Left lung (tissue), 10 donors: ENCODE data around the gene CCDC182. TPM values are rescaled to one million over a fixed set of nuclear protein-coding genes. Genes with fewer than 3 reads are reported as not detected.
A peak's percentile ranks its signal among the peaks of the same experiment; 100 is the strongest.

ENCODE experiments used
- ATAC-seq: fragments of 200-7000 bp; cut with Tn5 transposase; one replicate; pipeline ENCODE4 v1.9.1; 2020; ENCODE audit warnings: moderate library complexity
- DNase-seq, 4 donors: peaks; one replicate each; pipeline ENCODE4 v3.0.0-alpha.2; 2013 to 2020
- H3K27ac ChIP-seq, 2 donors: fragments of 200-600 bp; sonication (generic) in 1 of 2; one replicate each; pipeline versions ENCODE4 v1.5.0 to v1.8.0; 2020 to 2021
- H3K27me3 ChIP-seq, 2 donors: fragments of 200-600 bp; sonication (generic) in 1 of 2; one replicate each; pipeline versions ENCODE4 v1.5.0 to v1.8.0; 2020 to 2021
- H3K36me3 ChIP-seq, 2 donors: fragments of 200-600 bp; sonication (generic) in 1 of 2; one replicate each; pipeline versions ENCODE4 v1.5.0 to v1.8.0; 2020 to 2021
- H3K4me1 ChIP-seq, 2 donors: fragments of 200-600 bp; one replicate each; pipeline ENCODE4 v1.8.0; 2021
- H3K4me3 ChIP-seq, 2 donors: fragments of 200-600 bp; sonication (generic) in 1 of 2; one replicate each; pipeline versions ENCODE4 v1.5.0 to v1.8.0; 2020 to 2021; ENCODE audit warnings: mild to moderate bottlenecking in 1 of 2
- H3K9me3 ChIP-seq, 2 donors: fragments of 200-600 bp; sonication (generic) in 1 of 2; one replicate each; pipeline versions ENCODE4 v1.5.0 to v1.8.0; 2020 to 2021
- intact Hi-C, 2 donors: fragments of 100-400 bp; cut with DNase I; formaldehyde crosslinking; loops; one replicate each; pipeline versions ENCODE4 v1.11.2 to v1.14.2; 2022
- polyA plus RNA-seq, 6 donors: library from polyadenylated mRNA; unstranded; fragments of 120-200 nt; gene quantifications; one replicate each; pipeline ENCODE4 v1.2.1, GENCODE V29; 2013; ENCODE audit not compliant: insufficient read length in 6 of 6
- total RNA-seq, 2 donors: library from RNA; stranded (reverse); fragmentation: NEBNext Ultra II Directional; extraction: Animal tissue kit (Norgen Biotek cat#: 25700); gene quantifications; one replicate each; pipeline ENCODE4 v1.2.1, GENCODE V29; 2021
- TF ChIP-seq, protein P1 (sequence below), 2 donors: fragments of 200-600 bp; sonication (generic) in 1 of 2; IDR thresholded peaks; one replicate each; pipeline versions ENCODE4 v1.5.0 to v1.8.0; 2021; ENCODE audit warnings: antibody characterized with exemption in 2 of 2
- donor health status: DM: no; HTN: yes; CAD: no.
- donor health status: DM: no; HTN: no; CAD: no.

The CCDC182 gene
- total and polyA plus RNA-seq, 8 donors = 0.15 TPM; not detected in 7

- H3K27me3 ChIP-seq = no peaks in the 10 kb centered on the region
- ATAC-seq = no peak
- H3K36me3 ChIP-seq = no peaks in the 10 kb centered on the region
- no peaks in the 10 kb centered on the region for H3K4me1 ChIP-seq
- no peaks in the 10 kb centered on the region for H3K9me3 ChIP-seq
- no peak for DNase-seq
- H3K4me3 ChIP-seq = no peak overlapping the region
- intact Hi-C loops = no loop called here
- no peak overlapping the region for H3K27ac ChIP-seq
- TF ChIP-seq, protein P1, sequence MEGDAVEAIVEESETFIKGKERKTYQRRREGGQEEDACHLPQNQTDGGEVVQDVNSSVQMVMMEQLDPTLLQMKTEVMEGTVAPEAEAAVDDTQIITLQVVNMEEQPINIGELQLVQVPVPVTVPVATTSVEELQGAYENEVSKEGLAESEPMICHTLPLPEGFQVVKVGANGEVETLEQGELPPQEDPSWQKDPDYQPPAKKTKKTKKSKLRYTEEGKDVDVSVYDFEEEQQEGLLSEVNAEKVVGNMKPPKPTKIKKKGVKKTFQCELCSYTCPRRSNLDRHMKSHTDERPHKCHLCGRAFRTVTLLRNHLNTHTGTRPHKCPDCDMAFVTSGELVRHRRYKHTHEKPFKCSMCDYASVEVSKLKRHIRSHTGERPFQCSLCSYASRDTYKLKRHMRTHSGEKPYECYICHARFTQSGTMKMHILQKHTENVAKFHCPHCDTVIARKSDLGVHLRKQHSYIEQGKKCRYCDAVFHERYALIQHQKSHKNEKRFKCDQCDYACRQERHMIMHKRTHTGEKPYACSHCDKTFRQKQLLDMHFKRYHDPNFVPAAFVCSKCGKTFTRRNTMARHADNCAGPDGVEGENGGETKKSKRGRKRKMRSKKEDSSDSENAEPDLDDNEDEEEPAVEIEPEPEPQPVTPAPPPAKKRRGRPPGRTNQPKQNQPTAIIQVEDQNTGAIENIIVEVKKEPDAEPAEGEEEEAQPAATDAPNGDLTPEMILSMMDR (IDR thresholded peaks at IDR 0.05) = no peak
These were observed 13.6 kb upstream of the CCDC182 start for GRCh38 chr17:57758654-57759053.

- H3K9me3 ChIP-seq = no peaks in the 10 kb centered on the region
- H3K36me3 ChIP-seq = no peaks in the 10 kb centered on the region
- H3K27ac ChIP-seq = no peak overlapping the region
- TF ChIP-seq, protein P1 (IDR thresholded peaks at IDR 0.05) = no peak
- ATAC-seq = no peak
- H3K4me1 ChIP-seq = no peaks in the 10 kb centered on the region
- intact Hi-C loops = no loop called here
- H3K4me3 ChIP-seq = no peak overlapping the region
- H3K27me3 ChIP-seq = no peaks in the 10 kb centered on the region
- no peak for DNase-seq
These were observed 12.6 kb upstream of the CCDC182 start for GRCh38 chr17:57757735-57758134.

DNA sequence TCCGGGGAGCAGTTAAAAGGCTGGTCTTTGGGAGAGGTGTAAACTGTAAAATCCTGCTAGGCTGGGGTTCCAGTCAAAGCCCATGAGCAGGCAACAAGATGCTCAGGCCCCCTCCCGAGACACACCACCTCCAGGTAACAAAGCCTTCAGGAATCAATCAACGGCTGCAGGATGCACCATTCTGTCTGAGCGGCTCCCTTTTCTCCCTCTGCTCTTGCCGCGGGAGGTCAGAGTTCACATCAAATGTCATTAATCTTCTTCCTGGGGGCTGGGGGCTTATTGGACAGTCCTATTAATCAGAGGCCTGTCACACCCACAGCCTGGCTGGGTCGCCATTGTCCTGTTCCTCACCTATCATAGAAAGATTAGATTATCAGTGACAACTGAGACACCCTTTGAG lies 11.9 kb upstream of the CCDC182 start:
- no peak overlapping the region for H3K4me3 ChIP-seq
- intact Hi-C loops = no loop called here
- TF ChIP-seq, protein P1 (IDR thresholded peaks at IDR 0.05) = no peak
- no peaks in the 10 kb centered on the region for H3K36me3 ChIP-seq
- no peak for DNase-seq
- no peaks in the 10 kb centered on the region for H3K9me3 ChIP-seq
- no peaks in the 10 kb centered on the region for H3K27me3 ChIP-seq
- no peak for ATAC-seq
- no peak overlapping the region for H3K27ac ChIP-seq
- peaks cover 0 to under 1% of the 10 kb centered on the region in 2 donors for H3K4me1 ChIP-seq

DNA sequence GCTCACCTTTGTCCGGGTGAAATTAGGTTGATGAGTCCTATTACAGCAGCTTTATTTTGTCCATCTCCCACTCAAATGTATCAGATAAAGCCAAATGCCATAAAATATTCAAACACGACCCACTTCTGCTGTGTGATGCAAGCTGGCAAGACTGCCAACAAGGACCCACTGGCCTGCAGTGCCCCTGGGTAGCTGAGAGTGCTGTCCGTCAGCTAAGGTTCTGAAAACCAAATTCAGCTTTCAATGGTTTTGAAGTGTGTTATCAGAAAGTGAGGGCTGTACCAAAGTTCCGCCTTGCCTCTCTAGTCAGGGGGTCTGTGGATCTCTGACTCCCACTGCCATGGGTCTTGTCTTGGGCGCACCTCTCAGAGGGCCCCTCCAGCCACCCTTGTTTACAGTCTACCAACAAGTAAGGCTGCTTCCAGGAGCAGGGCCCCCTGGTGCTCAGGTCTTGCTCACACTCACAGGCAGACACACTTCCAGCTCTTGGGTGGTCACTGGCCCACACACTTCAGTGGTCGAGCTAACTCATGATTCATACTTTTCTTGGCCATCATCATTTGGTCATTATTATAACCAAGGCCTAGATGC lies 10.5 kb upstream of the CCDC182 start:
- ATAC-seq = no peak
- TF ChIP-seq, protein P1 (IDR thresholded peaks at IDR 0.05) = peak in 1 of 2 donors; percentile 2
- no peaks in the 10 kb centered on the region for H3K36me3 ChIP-seq
- no peak overlapping the region for H3K4me3 ChIP-seq
- intact Hi-C loops = no loop called here
- no peak for DNase-seq
- no peaks in the 10 kb centered on the region for H3K9me3 ChIP-seq
- peaks cover 0 to 13% of the 10 kb centered on the region in 2 donors for H3K4me1 ChIP-seq
- H3K27ac ChIP-seq = no peak overlapping the region
- H3K27me3 ChIP-seq = no peaks in the 10 kb centered on the region

DNA sequence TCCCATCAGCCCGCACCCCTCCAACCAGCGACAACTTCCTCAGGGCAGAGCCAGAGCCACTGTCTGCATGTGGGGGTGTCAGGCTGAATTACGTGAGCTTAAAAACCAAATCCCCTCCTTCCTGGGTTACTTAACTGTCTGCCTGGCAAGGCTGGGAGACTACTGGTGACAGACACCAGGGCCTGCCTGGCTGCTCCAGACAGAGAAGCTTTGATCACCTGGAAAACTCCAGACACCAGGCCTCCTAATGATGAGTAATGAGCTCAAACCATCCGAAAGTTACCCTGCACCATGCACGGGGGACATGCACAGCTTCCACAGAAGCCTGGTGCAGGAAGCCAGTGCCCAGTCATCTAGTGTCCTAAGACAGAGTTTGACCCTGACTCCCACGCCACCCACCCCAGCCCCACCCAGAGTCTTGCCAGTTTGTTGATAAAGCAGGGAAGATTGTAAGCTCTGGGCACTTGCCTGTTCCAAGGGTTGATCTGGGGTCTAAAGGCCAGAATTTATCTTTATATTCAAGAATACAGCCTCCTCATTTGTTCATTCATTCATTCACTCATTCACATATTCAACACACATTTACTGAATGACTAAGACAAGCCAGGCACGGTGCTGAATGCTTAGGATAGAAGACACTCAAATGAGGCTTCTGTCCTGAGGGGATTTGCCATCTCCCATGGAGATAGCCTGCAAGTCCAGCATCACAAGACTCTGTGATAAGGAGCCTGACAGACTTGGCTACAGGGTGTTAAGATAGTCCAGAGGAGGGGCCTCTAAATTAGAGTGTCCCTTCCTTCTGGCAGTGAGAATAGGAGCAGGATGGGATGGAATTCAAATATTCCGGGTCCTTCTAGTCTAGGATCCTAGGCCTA lies 7.2 kb upstream of the CCDC182 start:
- Histone ChIP-seq H3K36me3 (no peaks in the 10 kb centered on the region), H3K4me1 (peaks cover 0 to 21% of the 10 kb centered on the region in 2 donors), H3K27ac (no peak overlapping the region), H3K4me3 (no peak overlapping the region), H3K27me3 (no peaks in the 10 kb centered on the region), H3K9me3 (no peaks in the 10 kb centered on the region)
- intact Hi-C loops = no loop called here
- DNase-seq (no peak), ATAC-seq (no peak)
- TF ChIP-seq, protein P1 (IDR thresholded peaks at IDR 0.05) = no peak
